HEK293T (cell line): ENCODE results near the gene CTU1.

Experiments
- ARNT ChIP-seq: fragments of 450-650 bp; IDR thresholded peaks from 2 replicates; pipeline ENCODE4 v1.6.1; 2017; ENCODE audit warnings: mild to moderate bottlenecking
- FOXA1 ChIP-seq: fragments of 450-650 bp; IDR thresholded peaks from 2 replicates; pipeline ENCODE4 v1.6.1; 2016; ENCODE audit warnings: mild to moderate bottlenecking
- FOXK2 ChIP-seq: fragments of 450-650 bp; IDR thresholded peaks from 2 replicates; pipeline ENCODE4 v1.6.1; 2016; ENCODE audit warnings: mild to moderate bottlenecking
- HDGF ChIP-seq: fragments of 450-650 bp; IDR thresholded peaks from 2 replicates; pipeline ENCODE4 v1.6.1; 2017; ENCODE audit warnings: antibody characterized with exemption, borderline replicate concordance
- TARDBP ChIP-seq: fragments of 450-650 bp; IDR thresholded peaks from 2 replicates; pipeline ENCODE4 v1.6.1; 2016

- TF ChIP-seq FOXA1 (no peak), FOXK2 (no peak), TARDBP (no peak), ARNT (no peak), HDGF (no peak)
Observed at GRCh38 chr19:51157265-51157664, 49.1 kb upstream of the CTU1 start.
